NCI-H345 (cell line): Measurements from ENCODE around the gene C7orf33.

Experiments
- DNase-seq: peaks from one replicate; lab custom pipeline; 2025; lab: John Stamatoyannopoulos, UW

C7orf33 gene

DNA sequence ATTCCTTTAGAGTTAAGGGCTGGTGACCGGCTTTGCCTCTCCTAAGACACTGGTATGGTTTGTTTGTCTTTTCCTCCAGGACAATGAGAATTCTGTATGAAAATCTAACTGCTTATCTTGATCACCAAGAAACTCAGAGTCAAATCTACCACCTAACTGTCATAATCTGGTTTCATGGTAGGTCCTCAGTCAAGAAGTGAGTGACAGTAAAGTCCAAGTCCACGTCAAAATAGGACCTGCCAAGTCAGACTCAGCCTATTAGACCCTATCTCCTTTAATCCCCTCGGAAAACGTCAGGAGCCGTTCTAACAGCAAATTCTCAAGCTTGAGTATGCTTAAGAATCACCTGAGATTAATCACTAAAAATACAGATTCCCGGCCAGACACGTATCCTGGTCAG lies 37.4 kb downstream of the C7orf33 start:
- DNase-seq = no peak

DNA sequence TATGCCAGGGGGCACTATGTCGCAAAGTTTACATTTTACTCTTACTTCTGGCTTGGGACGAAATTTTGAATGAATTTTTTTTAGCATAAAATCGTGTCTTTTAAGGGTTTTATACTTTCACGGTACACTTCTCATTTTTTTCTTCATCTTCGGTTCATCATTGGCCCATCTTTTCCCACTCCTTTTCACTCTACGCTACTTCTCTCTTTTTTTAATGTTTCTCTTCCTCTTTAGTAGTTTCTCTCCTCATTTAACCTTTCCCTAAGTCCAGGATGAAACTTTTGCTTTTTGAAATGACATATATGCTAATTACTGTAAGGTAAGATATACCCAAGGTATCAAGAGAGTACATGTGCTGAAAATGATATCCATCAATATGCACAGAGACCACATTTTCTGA lies 39.5 kb downstream of the C7orf33 start:
- no peak for DNase-seq

DNA sequence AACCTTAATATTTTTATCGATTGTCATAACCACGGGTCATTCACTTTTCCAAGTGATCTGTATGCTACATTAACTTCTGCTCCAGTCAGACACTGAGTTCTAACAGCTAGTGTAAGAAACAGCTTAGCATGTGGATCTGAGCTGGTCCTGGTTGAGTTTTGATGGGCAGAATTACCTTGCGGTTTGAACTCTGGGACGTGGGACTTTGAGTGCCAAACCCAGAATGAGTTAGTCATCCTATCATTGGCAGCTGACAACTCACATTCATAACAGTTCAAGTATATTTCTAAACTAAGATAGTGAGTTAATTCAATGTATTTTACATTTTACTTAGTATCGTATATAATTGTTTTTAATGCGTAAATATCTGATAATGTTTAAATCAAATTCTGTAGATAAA lies 43.2 kb downstream of the C7orf33 start:
- DNase-seq = no peak

DNA sequence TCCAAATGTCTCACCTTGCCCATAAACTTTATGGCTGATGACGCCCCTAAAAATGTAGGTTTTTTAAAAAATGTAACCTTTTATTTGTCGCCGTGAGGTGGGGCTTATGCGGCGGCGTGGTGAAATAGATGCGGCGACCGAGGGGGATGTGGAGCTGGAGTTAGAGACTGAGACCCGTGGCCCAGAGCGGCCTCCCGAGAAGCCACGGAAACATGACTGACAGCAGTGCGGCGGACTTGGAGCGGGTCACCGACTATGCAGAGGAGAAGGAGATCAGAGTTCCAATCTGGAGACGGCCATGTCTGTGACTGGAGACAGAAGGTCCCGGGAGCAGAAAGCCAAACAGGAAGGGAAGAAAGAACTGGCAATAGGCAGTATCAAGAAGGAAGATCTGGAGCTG lies 46.5 kb downstream of the C7orf33 start:
- DNase-seq = no peak

DNA sequence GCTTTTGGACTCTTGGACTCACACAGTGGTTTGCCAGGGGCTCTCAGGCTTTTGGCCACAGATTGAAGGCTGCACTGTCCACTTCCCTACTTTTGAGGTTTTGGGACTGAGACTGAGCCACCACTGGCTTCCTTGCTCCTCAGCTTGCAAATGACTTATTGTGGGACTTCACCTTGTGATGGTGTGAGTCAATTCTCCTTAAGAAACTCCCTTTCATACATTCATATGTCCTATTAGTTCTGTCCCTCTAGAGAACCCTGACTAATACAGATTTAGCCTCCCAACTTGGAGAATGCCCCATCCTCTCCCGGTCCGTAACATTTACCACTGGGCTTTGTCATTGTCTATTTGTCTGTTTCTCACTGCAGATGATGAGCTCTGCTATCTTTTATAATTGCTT lies 55.3 kb downstream of the C7orf33 start:
- no peak for DNase-seq

DNA sequence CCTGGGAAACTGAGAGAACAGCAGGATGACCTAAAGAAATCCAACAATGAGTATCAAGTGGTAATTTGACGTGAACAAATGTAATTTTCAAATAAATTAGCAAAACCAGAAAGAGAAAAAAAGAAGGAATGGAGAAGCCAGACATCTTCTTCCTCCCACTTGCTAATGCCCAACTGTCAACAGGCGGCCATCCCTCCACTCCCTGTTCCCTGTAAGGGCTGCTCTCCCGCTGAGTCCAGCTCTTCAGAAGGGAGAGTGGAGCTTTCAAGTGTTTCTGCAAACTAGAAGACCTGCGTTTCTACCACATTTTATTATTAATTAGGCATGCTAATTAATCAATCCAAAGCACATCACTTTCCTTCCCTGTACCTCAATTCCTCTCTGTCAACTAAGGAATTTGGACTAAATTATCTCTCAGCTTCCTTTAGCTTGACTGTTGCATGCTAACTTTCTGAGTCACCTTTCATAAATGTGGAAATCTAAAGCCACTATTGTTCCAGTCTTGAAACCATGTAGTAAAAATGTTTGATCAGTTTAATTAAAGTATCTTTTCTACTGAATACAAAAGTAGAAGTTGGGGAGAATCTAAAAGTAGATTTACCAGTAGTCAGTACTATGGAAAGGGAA lies 59.8 kb downstream of the C7orf33 start:
- no peak for DNase-seq

DNA sequence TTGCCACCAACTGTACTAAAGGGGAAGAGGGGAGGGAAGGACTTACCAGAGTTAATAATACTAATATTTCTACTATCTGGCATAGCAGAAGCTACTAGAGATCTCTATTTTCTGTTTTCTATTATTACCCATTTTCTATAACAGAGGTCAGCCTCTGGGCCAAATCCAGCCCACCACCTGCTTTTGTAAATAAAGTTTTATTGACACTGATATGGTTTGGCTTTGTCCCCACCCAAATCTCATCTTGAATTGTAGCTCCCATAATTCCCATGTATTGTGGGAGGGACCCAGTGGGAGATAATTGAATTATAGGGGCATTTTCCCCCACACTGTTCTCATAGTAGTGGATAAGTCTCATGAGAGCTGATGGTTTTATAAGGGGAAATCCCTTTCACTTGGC lies 62.2 kb downstream of the C7orf33 start:
- no peak for DNase-seq

DNA sequence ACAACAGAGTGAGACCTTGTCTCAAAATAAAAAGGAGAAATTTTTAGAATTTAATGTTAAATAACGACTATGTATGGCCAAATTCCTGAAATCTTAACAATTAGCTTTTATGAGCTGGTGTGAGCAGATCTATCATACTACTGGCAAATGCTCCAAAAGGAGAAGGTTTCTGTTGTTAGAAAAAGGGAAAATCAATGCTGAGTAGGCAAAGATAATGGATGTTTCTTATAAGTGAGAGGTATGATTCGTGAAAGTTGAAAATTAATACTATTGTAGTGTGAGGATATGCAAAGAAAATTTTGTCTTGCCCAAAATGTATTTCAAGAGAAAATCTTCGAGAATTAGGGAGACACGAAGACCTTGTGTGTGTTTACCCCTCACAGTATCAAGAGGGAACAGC lies 67.4 kb downstream of the C7orf33 start:
- DNase-seq = no peak

DNA sequence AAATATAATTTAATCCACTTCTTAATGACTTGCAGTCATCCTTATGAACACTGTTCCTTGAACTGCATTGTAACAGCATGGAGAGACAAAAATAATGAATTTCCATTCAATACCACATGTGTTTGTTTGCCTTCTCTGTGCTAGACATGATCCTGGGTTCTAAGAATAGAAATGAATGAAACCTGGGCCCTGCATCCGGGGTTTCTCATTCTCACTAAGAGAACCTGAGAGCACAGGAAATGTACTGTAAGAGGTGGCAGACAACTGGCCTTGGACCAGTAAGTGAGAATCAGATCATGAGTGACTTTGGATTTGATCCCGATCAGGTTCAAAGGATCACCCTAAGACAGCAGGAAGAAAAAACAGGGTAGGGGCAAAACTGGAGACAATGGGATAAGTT lies 70.9 kb downstream of the C7orf33 start:
- no peak for DNase-seq

DNA sequence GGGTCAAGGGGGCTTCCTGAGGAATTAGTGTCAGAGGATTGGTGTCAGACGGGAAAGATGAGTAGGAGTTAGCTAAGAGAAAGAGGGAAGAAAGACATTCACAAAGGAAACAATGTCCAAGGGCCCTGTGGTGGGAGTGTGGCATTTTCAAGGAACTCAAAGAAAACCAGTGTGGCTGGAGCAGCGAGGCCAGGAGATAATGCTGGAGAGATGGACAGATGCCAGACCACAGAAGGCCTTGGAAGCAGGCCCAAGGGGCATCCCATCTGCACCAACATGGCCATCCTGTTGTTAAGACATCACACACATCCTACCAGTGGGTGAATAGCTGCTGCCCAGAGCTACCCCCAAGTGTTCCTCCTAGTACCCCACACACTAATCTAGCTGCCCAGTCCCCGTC lies 72.1 kb downstream of the C7orf33 start:
- DNase-seq = no peak

DNA sequence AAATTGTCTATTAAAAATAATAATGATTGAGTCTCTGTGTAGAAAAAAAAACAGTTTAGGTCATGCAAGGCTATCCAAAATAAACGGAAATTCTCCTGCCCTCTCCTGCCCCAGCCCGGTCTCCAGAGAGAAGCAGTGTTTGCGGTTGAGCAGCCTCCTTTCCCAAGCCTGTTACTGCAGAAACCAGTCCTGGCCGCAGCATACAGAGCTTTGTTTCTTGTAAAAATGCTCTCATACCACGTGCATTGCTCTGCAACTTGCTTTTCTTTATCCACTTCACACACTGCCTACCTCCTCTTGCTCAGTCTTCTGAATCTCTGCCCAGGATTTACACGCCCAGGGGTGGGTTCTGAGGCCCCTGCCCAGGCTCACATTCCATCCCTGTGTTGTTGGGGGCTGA lies 73.8 kb downstream of the C7orf33 start:
- DNase-seq = no peak

DNA sequence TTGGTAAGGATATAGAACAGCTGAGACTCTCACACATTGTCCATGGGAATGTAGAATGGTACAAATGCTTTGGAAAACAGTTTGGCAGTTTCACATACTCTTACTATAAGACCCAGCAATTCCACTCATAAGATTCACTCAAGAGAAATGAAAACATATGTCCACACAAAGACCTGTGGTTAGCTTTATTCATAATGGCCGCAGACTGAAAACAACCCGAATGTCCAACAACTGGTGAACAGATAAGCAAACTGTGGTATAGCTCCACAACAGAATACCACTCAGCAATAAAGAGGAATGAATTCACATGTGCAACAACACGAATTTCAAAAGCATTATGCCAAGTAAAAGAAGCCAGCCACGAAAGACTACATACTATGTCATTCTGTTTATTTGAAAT lies 74.7 kb downstream of the C7orf33 start:
- DNase-seq = no peak
